HUDEP-2 (cell line): ENCODE results near the gene ETV6.

Experiments
- DNase-seq, 76 experiments: peaks; one replicate each; lab custom pipeline; 2025; ENCODE audit not compliant: unreplicated experiment in 76 of 76; lab: John Stamatoyannopoulos, UW

Gene ETV6

GRCh38 chr12:11755302-11755930, 105.9 kb downstream of the ETV6 start:
- DNase-seq, result no peak

GRCh38 chr12:11756022-11756421, 106.5 kb downstream of the ETV6 start:
- no peak for DNase-seq

- DNase-seq, result no peak
Observed at GRCh38 chr12:11756523-11756922, 107.0 kb downstream of the ETV6 start.

GRCh38 chr12:11757095-11757494, 107.6 kb downstream of the ETV6 start:
- DNase-seq, result no peak

- no peak for DNase-seq
Observed at GRCh38 chr12:11757531-11757930, 108.1 kb downstream of the ETV6 start.

DNA sequence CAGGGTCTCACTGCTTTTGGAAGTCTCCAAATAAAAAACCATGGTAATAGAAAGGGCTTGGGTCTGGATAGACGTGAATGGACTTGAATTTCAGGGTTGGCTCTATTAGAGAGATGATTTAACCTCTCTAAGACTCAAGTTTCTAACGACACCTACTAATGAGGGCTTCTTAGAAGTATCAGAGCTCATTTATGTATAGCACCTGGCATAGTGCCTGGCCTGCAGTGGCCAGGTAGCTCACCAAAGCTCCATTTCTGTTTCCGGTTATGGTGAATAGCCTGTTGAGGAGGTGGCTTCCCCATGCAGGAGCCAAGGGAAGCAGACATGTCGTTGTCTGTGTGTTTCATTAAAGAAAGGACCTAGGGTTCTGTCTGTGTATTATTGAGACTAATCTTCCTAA, 108.6 kb downstream of the ETV6 start:
- no peak for DNase-seq

DNA sequence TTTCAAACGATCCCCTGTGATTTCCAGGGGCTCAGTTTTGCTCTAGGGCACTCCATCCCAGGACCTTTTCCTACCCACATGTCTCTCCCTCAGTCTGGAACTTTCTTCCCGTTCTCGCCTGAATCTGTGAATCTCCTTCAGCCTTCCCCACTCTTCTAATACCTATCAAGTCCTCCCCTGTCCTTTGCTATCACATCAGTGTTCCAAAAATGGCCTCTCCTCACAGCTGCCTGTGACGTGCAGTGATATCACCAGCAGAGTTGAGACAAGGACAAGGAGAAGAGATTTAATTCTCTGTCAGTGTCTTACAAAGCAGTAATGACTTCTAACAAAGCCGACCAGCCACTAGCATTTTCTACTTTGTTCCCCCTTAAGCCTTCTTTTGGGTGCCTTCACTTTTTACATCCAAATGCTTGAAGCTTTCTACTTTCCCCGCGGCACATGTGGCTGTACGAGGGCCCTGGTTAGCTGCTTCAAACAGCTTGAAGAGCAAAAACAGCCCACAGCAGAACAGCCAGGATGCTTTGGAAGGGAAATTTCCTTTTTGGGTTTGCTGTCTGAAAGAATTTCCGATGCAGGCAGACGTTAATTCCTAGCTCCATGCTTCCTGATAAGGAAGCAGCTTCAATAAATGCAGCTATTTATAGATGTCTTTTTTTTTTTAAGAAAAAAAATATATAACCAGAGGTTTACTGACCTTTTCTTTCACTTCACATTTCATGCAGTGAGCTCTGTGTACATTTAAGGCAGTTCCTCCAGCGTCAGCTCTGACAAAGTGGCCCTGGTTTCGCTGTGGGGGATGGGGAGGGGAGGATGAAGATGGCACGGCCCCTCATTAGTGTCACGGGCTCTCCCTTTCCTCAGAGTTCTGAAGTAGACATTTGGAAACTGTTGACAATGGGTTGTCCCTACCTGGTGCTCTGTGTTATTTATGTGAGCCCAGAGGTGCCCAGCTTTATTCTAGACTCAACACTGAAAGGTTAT, 109.3 kb downstream of the ETV6 start:
- no peak for DNase-seq

- no peak for DNase-seq
Observed at GRCh38 chr12:11759494-11759878, 110.0 kb downstream of the ETV6 start.

DNA sequence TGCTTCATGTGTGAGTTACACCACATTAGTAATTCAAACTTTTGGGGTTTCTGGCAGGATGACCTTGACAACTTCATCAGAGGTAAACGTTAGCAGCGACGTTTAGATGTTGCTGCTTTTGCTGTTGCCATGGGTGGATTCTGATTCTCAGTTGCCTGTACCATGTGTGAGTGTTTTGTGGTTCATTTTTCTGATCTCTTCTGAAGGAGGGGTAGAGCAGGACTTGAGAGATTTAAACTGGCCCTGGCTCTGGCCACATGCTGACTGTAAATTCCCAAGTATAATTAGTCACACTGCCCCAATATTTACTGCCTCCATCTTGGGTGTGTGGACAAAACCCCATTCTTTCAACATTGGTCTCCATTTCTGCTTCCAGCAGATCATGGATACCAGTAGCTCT, 110.4 kb downstream of the ETV6 start:
- DNase-seq, result no peak

GRCh38 chr12:11761869-11762567, 112.5 kb downstream of the ETV6 start:
- no peak for DNase-seq

DNA sequence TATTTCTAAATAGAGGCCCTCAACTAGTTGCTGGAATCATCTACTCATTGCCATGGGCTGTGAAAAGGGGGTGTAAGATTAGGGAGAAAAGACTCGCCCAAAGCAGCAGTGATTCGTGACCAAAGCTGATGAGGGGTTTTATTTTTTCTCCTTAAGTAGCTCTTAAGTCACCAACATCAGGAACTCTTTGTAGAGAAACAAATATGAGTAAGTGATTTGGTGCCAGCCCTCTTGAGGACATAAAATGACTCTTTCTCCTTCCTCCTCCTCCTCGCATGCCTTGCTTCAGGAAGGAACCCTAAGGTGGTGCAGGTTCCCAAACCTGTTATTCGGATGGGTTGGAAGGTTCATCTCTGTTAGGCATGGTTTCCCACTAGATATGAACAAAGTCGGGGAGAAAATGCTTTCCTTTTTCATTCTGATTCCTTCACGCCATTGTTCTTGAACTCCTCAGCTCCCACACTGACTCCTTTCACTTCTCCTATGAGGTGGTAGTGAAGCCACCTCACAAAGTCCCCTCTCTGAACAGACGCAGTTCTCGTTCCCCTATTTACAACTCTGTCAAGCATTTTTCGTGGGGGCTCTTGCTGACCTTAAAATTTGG, 113.4 kb downstream of the ETV6 start:
- DNase-seq, result no peak

GRCh38 chr12:11763760-11764520, 114.5 kb downstream of the ETV6 start:
- no peak for DNase-seq

- DNase-seq, result no peak
Observed at GRCh38 chr12:11764837-11765236, 115.4 kb downstream of the ETV6 start.

DNA sequence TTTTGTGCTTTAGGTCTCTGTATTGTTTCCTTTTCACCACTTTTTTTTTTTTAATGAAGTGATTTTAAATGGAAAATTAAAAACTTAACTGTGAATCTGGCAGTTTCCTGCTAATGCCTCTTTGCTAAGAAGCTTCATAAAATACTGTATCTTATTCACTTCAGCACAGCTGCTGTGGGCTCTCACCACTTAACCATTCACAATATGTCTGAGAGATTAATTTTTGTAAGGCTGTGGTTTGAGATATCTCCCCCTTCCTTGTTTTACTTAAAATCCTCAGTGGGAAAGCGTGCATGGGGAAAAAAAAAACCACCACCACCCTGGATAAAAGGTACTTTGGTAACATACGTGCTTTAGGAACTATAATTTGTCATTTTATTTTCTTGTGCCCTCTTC, 115.9 kb downstream of the ETV6 start:
- no peak for DNase-seq

- no peak for DNase-seq
Observed at GRCh38 chr12:11765817-11766794, 116.6 kb downstream of the ETV6 start.

DNA sequence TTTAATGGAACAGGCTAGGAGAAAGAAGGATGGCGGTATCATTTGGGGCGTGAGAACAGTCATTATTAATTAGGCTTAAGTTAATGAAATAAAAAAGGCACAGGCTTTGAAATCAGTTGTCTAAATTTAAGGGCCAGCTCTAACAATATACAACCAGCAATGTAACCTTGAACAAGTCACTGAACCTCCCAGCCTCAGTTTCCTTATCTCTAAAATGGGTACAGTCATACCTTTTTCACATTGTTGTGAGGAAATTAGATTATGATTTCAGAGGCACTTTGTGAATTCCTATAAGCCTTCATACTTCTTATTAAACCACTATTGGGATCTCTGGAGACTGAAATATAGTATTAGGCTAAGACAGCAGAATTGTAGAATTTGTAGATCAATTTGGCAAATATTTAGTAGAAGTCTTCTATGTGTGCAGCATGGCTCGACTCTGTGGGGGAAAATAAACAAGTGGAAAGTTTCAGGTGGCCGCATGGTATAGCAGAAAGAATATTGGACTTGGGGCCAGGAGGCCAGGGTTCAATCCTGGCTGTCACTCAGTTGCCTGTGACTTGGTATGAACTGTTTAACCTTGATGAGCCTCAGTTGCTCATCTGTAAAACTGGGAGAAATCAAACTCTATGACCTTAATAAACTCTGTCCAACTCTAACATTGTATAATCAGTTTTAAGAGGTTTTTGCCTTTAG, 117.7 kb downstream of the ETV6 start:
- DNase-seq, result no peak

GRCh38 chr12:11767798-11768197, 118.3 kb downstream of the ETV6 start:
- DNase-seq, result no peak

DNA sequence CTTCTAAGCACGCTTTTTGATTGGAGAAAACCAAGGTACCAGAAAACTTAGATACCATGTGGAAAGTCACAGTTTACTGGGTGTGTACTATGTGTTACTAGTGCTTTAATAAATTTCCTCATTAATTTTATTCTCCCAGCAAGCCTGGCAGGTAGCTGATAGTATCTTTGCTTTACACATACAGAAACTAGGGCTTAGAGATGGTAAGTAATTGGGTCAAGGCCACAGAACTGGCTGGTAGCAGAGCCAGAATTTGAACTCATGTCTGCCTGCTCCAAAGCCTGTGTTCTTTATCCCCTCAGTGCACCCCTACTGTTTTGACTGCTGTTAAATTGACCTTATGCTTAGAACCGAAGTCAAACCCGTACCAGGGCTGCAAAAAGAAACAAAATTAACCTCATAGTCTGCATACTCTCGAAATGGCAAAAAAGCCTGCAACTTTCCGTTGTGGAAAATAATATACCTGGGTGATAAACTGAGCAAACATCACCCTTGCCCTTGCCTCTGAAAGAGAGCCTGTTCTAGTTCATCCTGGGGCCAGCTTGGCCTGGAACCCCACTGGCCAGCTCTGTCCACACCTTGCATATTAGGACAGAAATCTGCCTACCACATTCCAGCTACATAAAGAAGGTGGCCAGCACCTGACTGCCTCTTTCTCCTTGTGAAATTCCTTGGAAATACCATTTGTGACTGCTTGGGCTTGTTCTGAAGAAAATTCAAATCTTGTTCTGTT, 118.9 kb downstream of the ETV6 start:
- DNase-seq, result no peak
